ENCODE results near the gene USP24.

DNA sequence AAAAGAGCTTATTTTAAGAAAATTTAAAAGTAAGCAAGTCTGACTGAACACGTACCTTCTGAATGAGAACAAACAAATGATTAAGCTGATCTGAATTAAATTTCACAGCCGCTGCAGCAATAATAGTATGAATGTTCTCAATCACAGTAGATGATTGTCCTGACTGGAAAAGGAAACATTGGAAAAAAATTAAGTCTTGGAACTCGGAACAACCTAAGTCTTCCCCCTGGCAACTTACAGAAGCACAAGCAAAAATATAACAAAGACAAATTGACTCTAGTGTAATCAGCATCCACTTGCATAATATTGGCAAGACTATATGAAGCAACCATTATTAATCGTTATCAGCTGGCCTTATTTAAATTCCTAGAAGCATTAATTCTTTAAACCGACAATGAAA is 60.5 kb downstream of the USP24 start:
- TF ChIP-seq, protein P1, sequence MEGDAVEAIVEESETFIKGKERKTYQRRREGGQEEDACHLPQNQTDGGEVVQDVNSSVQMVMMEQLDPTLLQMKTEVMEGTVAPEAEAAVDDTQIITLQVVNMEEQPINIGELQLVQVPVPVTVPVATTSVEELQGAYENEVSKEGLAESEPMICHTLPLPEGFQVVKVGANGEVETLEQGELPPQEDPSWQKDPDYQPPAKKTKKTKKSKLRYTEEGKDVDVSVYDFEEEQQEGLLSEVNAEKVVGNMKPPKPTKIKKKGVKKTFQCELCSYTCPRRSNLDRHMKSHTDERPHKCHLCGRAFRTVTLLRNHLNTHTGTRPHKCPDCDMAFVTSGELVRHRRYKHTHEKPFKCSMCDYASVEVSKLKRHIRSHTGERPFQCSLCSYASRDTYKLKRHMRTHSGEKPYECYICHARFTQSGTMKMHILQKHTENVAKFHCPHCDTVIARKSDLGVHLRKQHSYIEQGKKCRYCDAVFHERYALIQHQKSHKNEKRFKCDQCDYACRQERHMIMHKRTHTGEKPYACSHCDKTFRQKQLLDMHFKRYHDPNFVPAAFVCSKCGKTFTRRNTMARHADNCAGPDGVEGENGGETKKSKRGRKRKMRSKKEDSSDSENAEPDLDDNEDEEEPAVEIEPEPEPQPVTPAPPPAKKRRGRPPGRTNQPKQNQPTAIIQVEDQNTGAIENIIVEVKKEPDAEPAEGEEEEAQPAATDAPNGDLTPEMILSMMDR (conservative IDR thresholded peaks at IDR 0.05; ENCODE audit: low read depth, low read length) = no peak
- TF ChIP-seq EZH2 (IDR thresholded peaks at IDR 0.05; ENCODE audit: borderline replicate concordance, low read depth, low read length, poor library complexity, severe bottlenecking) = no peak
